HCT116 (cell line): ENCODE results near the gene C15orf39. TPM values are rescaled to one million over a fixed set of nuclear protein-coding genes. Genes with fewer than 3 reads are reported as not detected.

Experiments
- ATAC-seq: fragments of 200-7000 bp; cut with Tn5 transposase; 2 replicates; pipeline ENCODE4 v1.9.1; 2020; ENCODE audit warnings: mild to moderate bottlenecking, moderate library complexity
- BruUV-seq: library from RNA; stranded (reverse); fragments of 400-500 nt; replicated peaks from 2 replicates; lab custom pipeline; 2021; lab: Mats Ljungman, UMichigan
- CTCF ChIA-PET: fragments of 300-600 bp; sonication (Branson Sonifier 250); formaldehyde crosslinking; loops from one replicate; lab custom pipeline; 2021; ENCODE audit warnings: antibody characterized with exemption; lab: Charles Lee
- POLR2A ChIA-PET: fragments of 300-600, 350-600 bp; sonication (Branson Sonifier 250); formaldehyde crosslinking; loops from one replicate; lab custom pipeline; 2021; ENCODE audit warnings: antibody characterized with exemption; lab: Charles Lee
- RAD21 ChIA-PET, 2 experiments: fragments of 300-600 bp; sonication (Branson Sonifier 250); formaldehyde crosslinking; loops; one replicate each; lab custom pipeline; 2023; ENCODE audit warnings: low total read pairs in 2 of 2; ENCODE audit not compliant: uncharacterized antibody in 2 of 2, unreplicated experiment in 2 of 2, low non-redundant PET in 1 of 2; lab: Charles Lee
- DNase-seq: peaks from one replicate; pipeline ENCODE4 v3.0.0-alpha.2; 2010; ENCODE audit warnings: low read depth, low spot score
- H2AFZ ChIP-seq: fragments of 200-600 bp; shearing (Covaris generic), sonication (generic); 2 replicates; pipeline ENCODE4 v1.6.1; 2017; ENCODE audit warnings: low read depth, mixed run types, mixed read lengths, antibody characterized with exemption, low read length; ENCODE audit not compliant: poor library complexity, severe bottlenecking
- H3K27ac ChIP-seq: 2 replicates; pipeline ENCODE4 v1.5.1; 2012; ENCODE audit warnings: low read depth, low read length
- H3K27me3 ChIP-seq: fragments of 200-600 bp; sonication (generic); 2 replicates; pipeline ENCODE4 v1.6.1; 2016; ENCODE audit warnings: mixed run types, low read length, mixed read lengths; ENCODE audit not compliant: insufficient read depth
- H3K36me3 ChIP-seq, 2 experiments: fragments of 200-500 bp in 1 of 2; fragments of 200-600 bp in 1 of 2; sonication (Bioruptor generic) in 1 of 2; sonication (generic) in 1 of 2; 2 replicates each; pipeline versions ENCODE4 v1.5.1 to v1.6.1; 2014 to 2016; ENCODE audit warnings: low read length in 2 of 2, inconsistent platforms in 1 of 2, mixed read lengths in 1 of 2, mixed run types in 1 of 2; ENCODE audit not compliant: insufficient read depth in 2 of 2, control insufficient read depth in 1 of 2
- H3K4me1 ChIP-seq, 2 experiments: fragments of 200-600 bp in 1 of 2; sonication (generic) in 1 of 2; 2 replicates each; pipeline versions ENCODE4 v1.5.1 to v1.6.1; 2012 to 2017; ENCODE audit warnings: low read length in 2 of 2, inconsistent platforms in 1 of 2, mild to moderate bottlenecking in 1 of 2, mixed read lengths in 1 of 2, mixed run types in 1 of 2, moderate library complexity in 1 of 2; ENCODE audit not compliant: insufficient read depth in 2 of 2, control insufficient read depth in 1 of 2
- H3K4me2 ChIP-seq: fragments of 200-600 bp; sonication (generic); 2 replicates; pipeline ENCODE4 v1.6.1; 2017; ENCODE audit warnings: mixed run types, low read length, mixed read lengths
- H3K4me3 ChIP-seq, 2 experiments: fragments of 200-600 bp in 1 of 2; sonication (generic) in 1 of 2; replicated peaks in 1 of 2; 2 replicates each; pipeline ENCODE4 v1.5.1; 2011 to 2016; ENCODE audit warnings: low read length in 2 of 2, control low read depth in 1 of 2, low read depth in 1 of 2, mild to moderate bottlenecking in 1 of 2, mixed read lengths in 1 of 2, mixed run types in 1 of 2
- H3K79me2 ChIP-seq: fragments of 200-600 bp; sonication (generic); 2 replicates; pipeline ENCODE4 v1.6.1; 2017; ENCODE audit warnings: mild to moderate bottlenecking, mixed run types, low read length, moderate library complexity, mixed read lengths; ENCODE audit not compliant: insufficient read depth
- H3K9ac ChIP-seq: fragments of 200-600 bp; sonication (generic); 2 replicates; pipeline ENCODE4 v1.6.1; 2016; ENCODE audit warnings: low read length, mixed read lengths
- H3K9me2 ChIP-seq: fragments of 200-600 bp; sonication (generic), shearing (Covaris generic); 2 replicates; pipeline ENCODE4 v1.6.1; 2017; ENCODE audit warnings: mixed run types, mild to moderate bottlenecking, moderate library complexity; ENCODE audit not compliant: insufficient read depth
- H3K9me3 ChIP-seq, 2 experiments: fragments of 200-500 bp in 1 of 2; fragments of 200-600 bp in 1 of 2; sonication (Bioruptor generic) in 1 of 2; sonication (generic) in 1 of 2; 2 replicates each; pipeline ENCODE4 v1.6.1; 2014 to 2017; ENCODE audit warnings: low read length in 2 of 2, mixed read lengths in 2 of 2, inconsistent platforms in 1 of 2, low read depth in 1 of 2, mild to moderate bottlenecking in 1 of 2, mixed run types in 1 of 2, moderate library complexity in 1 of 2; ENCODE audit not compliant: control insufficient read depth in 1 of 2, insufficient read depth in 1 of 2
- H4K20me1 ChIP-seq: fragments of 200-600 bp; sonication (generic), shearing (Covaris generic); 2 replicates; pipeline ENCODE4 v1.6.1; 2017; ENCODE audit warnings: mixed run types, mild to moderate bottlenecking, moderate library complexity; ENCODE audit not compliant: insufficient read depth
- CBX3 ChIP-seq: IDR thresholded peaks from 2 replicates; pipeline ENCODE4 v1.6.1; 2012; ENCODE audit warnings: low read depth
- CEBPB ChIP-seq: IDR thresholded peaks from 2 replicates; pipeline ENCODE4 v1.6.1; 2012; ENCODE audit warnings: low read depth
- EGR1 ChIP-seq: IDR thresholded peaks from 2 replicates; pipeline ENCODE4 v1.6.1; 2012; ENCODE audit warnings: low read depth
- ELF1 ChIP-seq: IDR thresholded peaks from 2 replicates; pipeline ENCODE4 v1.6.1; 2012; ENCODE audit warnings: low read depth, borderline replicate concordance
- EZH2 ChIP-seq: fragments of 200-600 bp; sonication (generic); IDR thresholded peaks from 2 replicates; pipeline ENCODE4 v1.6.1; 2017; ENCODE audit warnings: antibody characterized with exemption, mixed run types
- EZH2phosphoT487 ChIP-seq: fragments of 200-600 bp; IDR thresholded peaks from 2 replicates; pipeline ENCODE4 v1.6.1; 2018; ENCODE audit warnings: antibody characterized with exemption, borderline replicate concordance
- FOSL1 ChIP-seq: IDR thresholded peaks from 2 replicates; pipeline ENCODE4 v1.6.1; 2012; ENCODE audit warnings: low read depth
- JUND ChIP-seq: IDR thresholded peaks from 2 replicates; pipeline ENCODE4 v1.6.1; 2012
- POLR2A ChIP-seq: IDR thresholded peaks from 2 replicates; pipeline ENCODE4 v1.7.0; 2011; ENCODE audit warnings: borderline replicate concordance; ENCODE audit not compliant: insufficient read depth, insufficient read length; ENCODE audit errors: extremely low read depth
- POLR2AphosphoS5 ChIP-seq: IDR thresholded peaks from 2 replicates; pipeline ENCODE4 v1.6.1; 2011; ENCODE audit warnings: mild to moderate bottlenecking, low read depth, low read length, moderate library complexity
- SIN3A ChIP-seq: IDR thresholded peaks from 2 replicates; pipeline ENCODE4 v1.6.1; 2012; ENCODE audit warnings: low read depth
- SP1 ChIP-seq: IDR thresholded peaks from 2 replicates; pipeline ENCODE4 v1.6.1; 2012; ENCODE audit warnings: low read depth
- SRF ChIP-seq: IDR thresholded peaks from 2 replicates; pipeline ENCODE4 v1.6.1; 2012; ENCODE audit warnings: low read depth
- YY1 ChIP-seq: IDR thresholded peaks from 2 replicates; pipeline ENCODE4 v1.6.1; 2011; ENCODE audit warnings: low read length, low read depth, moderate library complexity, mild to moderate bottlenecking; ENCODE audit not compliant: insufficient replicate concordance; ENCODE audit errors: extremely low read depth
- ZFX ChIP-seq: fragments of 450-650 bp; IDR thresholded peaks from 2 replicates; pipeline ENCODE4 v1.6.1; 2017
- ZNF274 ChIP-seq: fragments of 200-500 bp; sonication (Bioruptor generic); IDR thresholded peaks from 2 replicates; pipeline ENCODE4 v1.6.1; 2014; ENCODE audit warnings: mild to moderate bottlenecking, low read depth, low read length, inconsistent platforms
- intact Hi-C: fragments of 100-400 bp; cut with micrococcal nuclease; formaldehyde crosslinking; loops from 2 replicates; pipeline ENCODE4 v1.10.0; 2022
- total RNA-seq: library from RNA; stranded (reverse); gene quantifications from one replicate; pipeline ENCODE4 v1.2.1, GENCODE V29; 2021; ENCODE audit not compliant: unreplicated experiment
- TF ChIP-seq, protein P1 (sequence below): IDR thresholded peaks from 2 replicates; pipeline ENCODE4 v1.6.1; 2011; ENCODE audit warnings: mild to moderate bottlenecking, low read length, moderate library complexity; ENCODE audit not compliant: insufficient replicate concordance; ENCODE audit errors: extremely low read depth
- TF ChIP-seq, protein P2 (sequence below), 3 experiments: fragments of 200-600 bp in 1 of 3; sonication (generic) in 1 of 3; IDR thresholded peaks in 2 of 3; conservative IDR thresholded peaks in 1 of 3; 2 replicates each; pipeline ENCODE4 v1.5.1; 2012 to 2017; ENCODE audit warnings: low read depth in 2 of 3, low read length in 2 of 3, antibody characterized with exemption in 1 of 3, borderline replicate concordance in 1 of 3, control low read depth in 1 of 3, mild to moderate bottlenecking in 1 of 3, mixed read lengths in 1 of 3, mixed run types in 1 of 3, moderate library complexity in 1 of 3; ENCODE audit not compliant: insufficient read depth in 1 of 3
- TF ChIP-seq, protein P3 (sequence below): IDR thresholded peaks from 2 replicates; pipeline ENCODE4 v1.6.1; 2012

Gene C15orf39
- total RNA-seq, 1 experiment from 2014 or later: 29.3 TPM

DNA sequence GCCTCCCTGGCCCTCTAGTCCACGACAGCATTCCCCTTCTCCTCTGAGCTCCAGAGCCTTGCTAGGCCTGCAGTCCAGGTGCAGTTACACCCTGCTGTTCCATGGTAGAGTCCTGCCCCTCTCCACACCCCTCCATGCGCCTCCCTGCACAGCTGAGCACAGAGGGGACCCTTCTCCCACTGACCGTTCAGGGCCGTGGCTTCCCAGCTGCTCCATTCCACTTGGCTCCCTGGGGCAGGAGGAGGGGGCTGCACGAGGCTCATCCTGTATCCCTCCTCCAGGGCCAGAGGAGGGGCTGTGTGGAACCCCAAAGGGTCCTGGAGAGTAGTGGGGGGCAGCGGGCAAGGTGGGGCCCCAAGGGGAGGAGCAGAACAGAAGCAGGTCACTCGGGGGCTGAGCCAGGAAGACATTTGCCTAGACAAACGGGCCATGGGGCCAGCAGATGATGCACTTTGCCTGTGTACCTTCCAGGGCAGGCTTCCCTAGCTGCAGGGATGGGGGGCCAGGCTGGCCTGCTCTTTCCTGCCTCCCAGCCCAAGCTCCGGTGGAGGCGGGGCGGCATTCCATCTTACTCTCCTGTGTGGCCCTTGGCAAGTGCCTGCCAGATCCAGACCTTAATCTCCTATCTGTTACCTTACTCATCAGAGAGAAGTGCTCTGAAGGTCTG, 35.8 kb downstream of the C15orf39 start:
- intact Hi-C loops: no loop called here
- no peak overlapping the region for H3K9ac ChIP-seq
- no peak overlapping the region for H2AFZ ChIP-seq
- no peaks in the 10 kb centered on the region for H4K20me1 ChIP-seq
- CTCF ChIA-PET: no interaction called here
- H3K79me2 ChIP-seq: no peaks in the 10 kb centered on the region
- H3K4me3 ChIP-seq: no peak overlapping the region
- no peaks in the 10 kb centered on the region for H3K4me1 ChIP-seq
- H3K27ac ChIP-seq: no peak overlapping the region
- no peak overlapping the region for H3K4me2 ChIP-seq
- H3K36me3 ChIP-seq: no peaks in the 10 kb centered on the region
- H3K9me2 ChIP-seq: no peaks in the 10 kb centered on the region
- RAD21 ChIA-PET: no interaction called here
- TF ChIP-seq POLR2AphosphoS5: no peak
- TF ChIP-seq CEBPB: no peak
- no peak for TF ChIP-seq EZH2phosphoT487
- TF ChIP-seq YY1: no peak
- TF ChIP-seq, protein P1, sequence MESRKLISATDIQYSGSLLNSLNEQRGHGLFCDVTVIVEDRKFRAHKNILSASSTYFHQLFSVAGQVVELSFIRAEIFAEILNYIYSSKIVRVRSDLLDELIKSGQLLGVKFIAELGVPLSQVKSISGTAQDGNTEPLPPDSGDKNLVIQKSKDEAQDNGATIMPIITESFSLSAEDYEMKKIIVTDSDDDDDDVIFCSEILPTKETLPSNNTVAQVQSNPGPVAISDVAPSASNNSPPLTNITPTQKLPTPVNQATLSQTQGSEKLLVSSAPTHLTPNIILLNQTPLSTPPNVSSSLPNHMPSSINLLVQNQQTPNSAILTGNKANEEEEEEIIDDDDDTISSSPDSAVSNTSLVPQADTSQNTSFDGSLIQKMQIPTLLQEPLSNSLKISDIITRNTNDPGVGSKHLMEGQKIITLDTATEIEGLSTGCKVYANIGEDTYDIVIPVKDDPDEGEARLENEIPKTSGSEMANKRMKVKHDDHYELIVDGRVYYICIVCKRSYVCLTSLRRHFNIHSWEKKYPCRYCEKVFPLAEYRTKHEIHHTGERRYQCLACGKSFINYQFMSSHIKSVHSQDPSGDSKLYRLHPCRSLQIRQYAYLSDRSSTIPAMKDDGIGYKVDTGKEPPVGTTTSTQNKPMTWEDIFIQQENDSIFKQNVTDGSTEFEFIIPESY: no peak
- no peak for TF ChIP-seq EZH2
- TF ChIP-seq SP1: no peak
- no peak for TF ChIP-seq FOSL1
- TF ChIP-seq POLR2A: no peak
- no peak for TF ChIP-seq ELF1
- no peak for TF ChIP-seq CBX3
- TF ChIP-seq, protein P2, sequence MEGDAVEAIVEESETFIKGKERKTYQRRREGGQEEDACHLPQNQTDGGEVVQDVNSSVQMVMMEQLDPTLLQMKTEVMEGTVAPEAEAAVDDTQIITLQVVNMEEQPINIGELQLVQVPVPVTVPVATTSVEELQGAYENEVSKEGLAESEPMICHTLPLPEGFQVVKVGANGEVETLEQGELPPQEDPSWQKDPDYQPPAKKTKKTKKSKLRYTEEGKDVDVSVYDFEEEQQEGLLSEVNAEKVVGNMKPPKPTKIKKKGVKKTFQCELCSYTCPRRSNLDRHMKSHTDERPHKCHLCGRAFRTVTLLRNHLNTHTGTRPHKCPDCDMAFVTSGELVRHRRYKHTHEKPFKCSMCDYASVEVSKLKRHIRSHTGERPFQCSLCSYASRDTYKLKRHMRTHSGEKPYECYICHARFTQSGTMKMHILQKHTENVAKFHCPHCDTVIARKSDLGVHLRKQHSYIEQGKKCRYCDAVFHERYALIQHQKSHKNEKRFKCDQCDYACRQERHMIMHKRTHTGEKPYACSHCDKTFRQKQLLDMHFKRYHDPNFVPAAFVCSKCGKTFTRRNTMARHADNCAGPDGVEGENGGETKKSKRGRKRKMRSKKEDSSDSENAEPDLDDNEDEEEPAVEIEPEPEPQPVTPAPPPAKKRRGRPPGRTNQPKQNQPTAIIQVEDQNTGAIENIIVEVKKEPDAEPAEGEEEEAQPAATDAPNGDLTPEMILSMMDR (IDR thresholded peaks at IDR 0.05 in 2 of 3, conservative IDR thresholded peaks at IDR 0.05 in 1 of 3; ENCODE audit: borderline replicate concordance in 1 of 3, insufficient read depth in 1 of 3, low read depth in 2 of 3, low read length in 2 of 3): no peak
- TF ChIP-seq, protein P3, sequence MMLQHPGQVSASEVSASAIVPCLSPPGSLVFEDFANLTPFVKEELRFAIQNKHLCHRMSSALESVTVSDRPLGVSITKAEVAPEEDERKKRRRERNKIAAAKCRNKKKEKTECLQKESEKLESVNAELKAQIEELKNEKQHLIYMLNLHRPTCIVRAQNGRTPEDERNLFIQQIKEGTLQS: no peak
- no peak for TF ChIP-seq ZNF274
- TF ChIP-seq JUND: no peak
- TF ChIP-seq SIN3A: no peak
- TF ChIP-seq EGR1: no peak
- no peak for TF ChIP-seq ZFX
- no peak for TF ChIP-seq SRF
- no TSS peak for BruUV-seq
- no peaks in the 10 kb centered on the region; the same call in 1 of the 2 replicates for H3K27me3 ChIP-seq
- no peak for DNase-seq
- ATAC-seq: no peak
- H3K9me3 ChIP-seq: no peaks in the 10 kb centered on the region
- POLR2A ChIA-PET: no interaction called here
